CD4-positive, alpha-beta memory T cell (primary cell): ENCODE data around the gene COL1A2. TPM values are rescaled to one million over a fixed set of nuclear protein-coding genes. Genes with fewer than 3 reads are reported as not detected.

ENCODE experiments used
- CTCF ChIA-PET: fragments of 350-600 bp; sonication (Branson Sonifier 250); formaldehyde crosslinking; loops from one replicate; lab custom pipeline; 2021; ENCODE audit warnings: inconsistent platforms; ENCODE audit not compliant: partially characterized antibody; lab: Charles Lee
- POLR2A ChIA-PET: fragments of 350-600 bp; sonication (Branson Sonifier 250); formaldehyde crosslinking; loops from one replicate; lab custom pipeline; 2021; ENCODE audit not compliant: partially characterized antibody; lab: Charles Lee
- DNase-seq, 5 donors: peaks; one replicate each; pipeline versions ENCODE4 v3.0.0 to v3.0.0-alpha.2; 2020 to 2022; ENCODE audit warnings: mixed read lengths in 1 of 5
- H3K27ac ChIP-seq: one replicate; pipeline ENCODE4 v1.7.0; 2013; ENCODE audit warnings: low read depth, low read length
- H3K27me3 ChIP-seq: 2 replicates; pipeline ENCODE4 v1.7.0; 2013; ENCODE audit warnings: mild to moderate bottlenecking, low read length, moderate library complexity; ENCODE audit not compliant: insufficient read depth
- H3K36me3 ChIP-seq: 2 replicates; pipeline ENCODE4 v1.7.0; 2013; ENCODE audit warnings: mild to moderate bottlenecking, low read length, moderate library complexity; ENCODE audit not compliant: insufficient read depth
- H3K4me1 ChIP-seq: 2 replicates; pipeline ENCODE4 v1.7.0; 2013; ENCODE audit warnings: mild to moderate bottlenecking, low read length, moderate library complexity; ENCODE audit not compliant: insufficient read depth
- H3K4me3 ChIP-seq, 2 donors: one replicate each; pipeline ENCODE4 v1.7.0; 2013; ENCODE audit warnings: low read length in 2 of 2, mild to moderate bottlenecking in 1 of 2
- H3K9me3 ChIP-seq, 2 donors: one replicate each; pipeline ENCODE4 v1.7.0; 2013; ENCODE audit warnings: low read length in 2 of 2, control low read depth in 1 of 2; ENCODE audit not compliant: control insufficient read depth in 1 of 2
- H3K27ac Mint-ChIP-seq, 7 donors: one replicate each; pipeline ENCODE4 v1.8.0; 2020 to 2021; ENCODE audit warnings: mixed read lengths in 7 of 7, mild to moderate bottlenecking in 6 of 7, inconsistent platforms in 3 of 7, moderate library complexity in 3 of 7
- H3K27me3 Mint-ChIP-seq, 2 donors: one replicate each; pipeline ENCODE4 v1.8.0; 2020 to 2021; ENCODE audit warnings: mixed read lengths in 2 of 2
- H3K36me3 Mint-ChIP-seq, 2 donors: one replicate each; pipeline ENCODE4 v1.8.0; 2020 to 2021; ENCODE audit warnings: mixed read lengths in 2 of 2, inconsistent platforms in 1 of 2, mild to moderate bottlenecking in 1 of 2
- H3K4me1 Mint-ChIP-seq, 4 donors: one replicate each; pipeline ENCODE4 v1.8.0; 2020 to 2021; ENCODE audit warnings: mixed read lengths in 4 of 4, mild to moderate bottlenecking in 1 of 4
- H3K4me3 Mint-ChIP-seq, 8 donors: one replicate each; pipeline ENCODE4 v1.8.0; 2020 to 2021; ENCODE audit warnings: mixed read lengths in 8 of 8, mild to moderate bottlenecking in 7 of 8, moderate library complexity in 6 of 8, inconsistent platforms in 3 of 8
- H3K9me3 Mint-ChIP-seq, 8 donors: one replicate each; pipeline ENCODE4 v1.8.0; 2020 to 2021; ENCODE audit warnings: mixed read lengths in 8 of 8, mild to moderate bottlenecking in 5 of 8, inconsistent platforms in 3 of 8, moderate library complexity in 1 of 8
- intact Hi-C: fragments of 100-400 bp; cut with micrococcal nuclease; formaldehyde crosslinking; loops from one replicate; pipeline ENCODE4 v1.15.1; 2023
- polyA plus RNA-seq, 2 donors: library from polyadenylated mRNA; unstranded; fragments of 300-500 nt; fragmentation: Illumina TruSeq; gene quantifications; one replicate each; pipeline ENCODE4 v1.2.3, GENCODE V29; 2021
- total RNA-seq, 2 experiments: library from RNA; stranded (reverse); gene quantifications; one replicate each; pipeline ENCODE4 v1.2.3, GENCODE V29; 2021

The COL1A2 gene
- total and polyA plus RNA-seq, 4 experiments from 2014 or later = not detected

DNA sequence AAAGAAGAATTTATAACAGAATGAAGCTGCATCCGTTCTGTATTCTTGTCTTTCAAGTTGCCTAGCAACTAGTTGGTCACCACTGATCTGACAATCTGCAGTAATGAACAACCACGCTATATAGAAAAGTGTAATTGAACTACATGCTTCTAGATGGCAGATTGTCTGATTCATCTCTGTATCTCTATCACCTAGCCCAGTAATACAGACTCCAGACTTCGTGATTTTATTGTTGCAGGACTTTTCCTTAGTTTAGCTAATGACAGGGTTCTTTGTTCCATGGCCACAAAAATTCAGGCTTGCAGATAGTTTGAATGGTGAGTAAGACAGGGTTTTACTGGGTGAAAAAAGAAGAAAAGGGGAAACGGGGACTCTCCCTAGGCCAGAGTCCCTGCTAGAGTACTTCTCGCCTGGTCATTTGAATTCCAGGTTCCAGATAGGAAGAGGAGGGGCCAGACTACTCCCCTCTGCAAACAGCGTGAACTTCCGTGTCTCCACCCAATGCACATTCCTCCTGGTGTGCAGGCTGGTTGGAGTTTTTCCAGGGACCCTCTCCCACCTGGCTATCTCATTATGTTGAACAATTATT, 45.9 kb downstream of the COL1A2 start:
- DNase-seq = no peak
- no peaks in the 10 kb centered on the region for H3K36me3 ChIP-seq
- H3K36me3 Mint-ChIP-seq = no peaks in the 10 kb centered on the region
- H3K27ac Mint-ChIP-seq = no peak overlapping the region
- H3K4me1 ChIP-seq = no peaks in the 10 kb centered on the region
- H3K9me3 ChIP-seq = no peaks in the 10 kb centered on the region
- ChIA-PET CTCF (interaction anchor here (1.4 kb wide), 1 partner anchor 1036 kb away, joined by 3 read pairs; no protein-coding TSS in a partner anchor), POLR2A (no interaction called here)
- H3K4me1 Mint-ChIP-seq = peaks cover 0 to 5% (median 2%) of the 10 kb centered on the region in 4 donors
- H3K9me3 Mint-ChIP-seq = no peaks in the 10 kb centered on the region
- H3K27ac ChIP-seq = no peak overlapping the region
- peaks cover 10 to 16% of the 10 kb centered on the region in 2 donors for H3K27me3 Mint-ChIP-seq
- no peak overlapping the region for H3K4me3 Mint-ChIP-seq
- H3K4me3 ChIP-seq = no peak overlapping the region
- intact Hi-C loops = no loop called here
- H3K27me3 ChIP-seq = no peaks in the 10 kb centered on the region

DNA sequence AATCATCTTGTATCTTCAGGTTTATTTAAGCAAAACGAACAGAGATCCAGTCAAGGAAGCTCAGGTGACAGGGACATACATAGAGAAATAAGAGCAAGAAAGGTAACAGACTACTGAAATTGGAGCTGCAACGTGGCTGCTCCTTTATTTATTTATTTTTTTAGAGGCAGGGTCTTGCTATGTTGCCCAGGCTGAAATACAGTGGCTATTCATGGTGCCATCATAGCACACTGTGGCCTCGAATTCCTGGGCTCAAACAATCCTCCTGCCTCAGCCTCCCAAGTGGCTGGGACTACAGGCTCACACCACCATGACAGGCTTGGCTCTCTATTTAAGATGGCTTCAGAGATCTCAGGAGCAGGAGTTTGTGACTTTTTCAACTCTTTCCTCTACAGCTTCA, 46.4 kb downstream of the COL1A2 start:
- no peaks in the 10 kb centered on the region for H3K27me3 ChIP-seq
- H3K27ac ChIP-seq = no peak overlapping the region
- ChIA-PET POLR2A (no interaction called here), CTCF (no interaction called here)
- H3K9me3 ChIP-seq = no peaks in the 10 kb centered on the region
- Mint-ChIP-seq H3K4me3 (no peak overlapping the region), H3K36me3 (no peaks in the 10 kb centered on the region), H3K9me3 (no peaks in the 10 kb centered on the region), H3K27me3 (peaks cover 8 to 13% of the 10 kb centered on the region in 2 donors), H3K27ac (no peak overlapping the region), H3K4me1 (peaks cover 0 to 3% (median 1%) of the 10 kb centered on the region in 4 donors)
- intact Hi-C loops = no loop called here
- no peak overlapping the region for H3K4me3 ChIP-seq
- H3K4me1 ChIP-seq = no peaks in the 10 kb centered on the region
- no peaks in the 10 kb centered on the region for H3K36me3 ChIP-seq
- DNase-seq = no peak

DNA sequence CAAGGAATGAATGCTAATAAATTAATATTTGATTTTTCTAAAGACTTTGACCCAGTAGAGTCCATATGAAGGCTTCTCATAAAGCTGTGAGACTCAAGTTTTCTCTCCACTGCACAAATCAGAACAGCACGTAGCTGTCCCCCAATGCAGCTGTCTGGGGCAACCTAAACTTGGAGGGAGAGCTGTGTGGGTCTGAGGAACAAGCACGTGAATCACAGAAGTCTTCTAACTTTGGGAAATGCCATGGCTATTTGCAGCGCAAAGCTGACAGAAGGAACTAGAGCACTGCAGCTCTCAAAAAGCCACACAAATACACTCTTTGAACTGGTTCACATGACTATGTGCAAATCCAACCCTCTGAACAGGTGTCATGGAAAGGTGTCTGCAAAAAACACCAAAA, 47.9 kb downstream of the COL1A2 start:
- ChIA-PET CTCF (interaction anchor here (0.9 to 2.5 kb wide), 4 partner anchors 8 to 1034 kb away, joined by 3 to 8 read pairs (median 3); no protein-coding TSS in a partner anchor), POLR2A (no interaction called here)
- Mint-ChIP-seq H3K9me3 (no peaks in the 10 kb centered on the region), H3K4me1 (peaks cover 0 to 2% (median 0%) of the 10 kb centered on the region in 4 donors), H3K36me3 (no peaks in the 10 kb centered on the region), H3K27me3 (peaks cover 7 to 9% of the 10 kb centered on the region in 2 donors), H3K4me3 (no peak overlapping the region), H3K27ac (no peak overlapping the region)
- DNase-seq = no peak
- Histone ChIP-seq H3K4me1 (no peaks in the 10 kb centered on the region), H3K27ac (no peak overlapping the region), H3K4me3 (no peak overlapping the region), H3K9me3 (no peaks in the 10 kb centered on the region), H3K27me3 (no peaks in the 10 kb centered on the region), H3K36me3 (no peaks in the 10 kb centered on the region)
- intact Hi-C loops = no loop called here

DNA sequence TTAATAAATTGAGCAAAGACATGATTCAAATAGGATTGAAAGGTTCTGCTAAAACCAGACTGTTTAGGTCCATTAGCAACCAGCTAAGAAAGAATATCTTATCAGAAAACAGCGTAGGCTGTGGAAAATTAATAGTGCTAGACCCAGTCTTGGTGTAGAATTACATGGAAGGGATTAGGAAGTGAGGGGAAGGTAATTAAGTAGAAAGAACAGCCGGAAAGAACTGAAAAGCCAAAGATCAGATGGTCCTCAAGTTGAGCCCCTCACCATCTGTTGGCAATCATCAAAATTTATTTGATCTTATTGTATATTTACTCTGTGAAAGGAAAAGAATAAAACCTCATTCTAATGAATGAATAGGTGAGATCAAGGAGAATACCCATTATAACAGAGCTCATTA, 50.1 kb downstream of the COL1A2 start:
- H3K27ac Mint-ChIP-seq = no peak overlapping the region
- no peaks in the 10 kb centered on the region for H3K36me3 Mint-ChIP-seq
- H3K4me3 Mint-ChIP-seq = no peak overlapping the region
- peaks cover 0 to 2% (median 0%) of the 10 kb centered on the region in 4 donors for H3K4me1 Mint-ChIP-seq
- intact Hi-C loops = loop anchor here (5.0 kb wide), 1 partner anchor 212 kb away; the partner anchor contains the start of gene SGCE
- H3K27me3 Mint-ChIP-seq = peaks cover 5 to 7% of the 10 kb centered on the region in 2 donors
- Histone ChIP-seq H3K9me3 (no peaks in the 10 kb centered on the region), H3K4me1 (no peaks in the 10 kb centered on the region), H3K27me3 (no peaks in the 10 kb centered on the region), H3K4me3 (no peak overlapping the region), H3K36me3 (no peaks in the 10 kb centered on the region), H3K27ac (no peak overlapping the region)
- no peak for DNase-seq
- ChIA-PET CTCF (interaction anchor here (1.3 to 2.8 kb wide), 3 partner anchors 9 to 1032 kb away, joined by 4 to 18 read pairs (median 14); no protein-coding TSS in a partner anchor), POLR2A (no interaction called here)
- no peaks in the 10 kb centered on the region for H3K9me3 Mint-ChIP-seq

DNA sequence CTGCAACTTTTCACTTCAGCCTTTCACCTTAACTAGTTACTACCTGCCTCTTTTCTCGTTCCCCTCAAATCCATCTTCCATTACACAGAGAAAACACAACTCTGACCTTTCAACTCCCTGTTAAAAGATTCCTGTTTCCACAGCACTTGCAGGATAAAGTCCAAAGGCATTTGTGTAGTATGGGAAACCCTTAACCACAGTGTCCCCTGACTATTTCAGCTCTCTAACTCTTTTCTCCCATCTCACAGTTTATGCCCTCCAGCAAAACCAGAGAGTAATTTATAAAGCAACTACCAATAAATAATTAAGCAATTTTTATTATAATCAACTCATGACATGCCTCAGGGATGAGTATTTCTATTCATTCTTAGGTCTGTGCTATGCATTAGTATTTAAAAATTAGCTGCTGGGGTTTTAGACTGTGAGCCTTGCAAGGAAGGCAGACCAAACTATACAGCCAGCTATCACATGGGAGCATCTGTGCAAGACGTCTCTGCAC, 51.0 kb downstream of the COL1A2 start:
- Mint-ChIP-seq H3K36me3 (no peaks in the 10 kb centered on the region), H3K4me1 (no peaks in the 10 kb centered on the region), H3K27me3 (peaks cover 5 to 7% of the 10 kb centered on the region in 2 donors), H3K27ac (no peak overlapping the region), H3K4me3 (no peak overlapping the region), H3K9me3 (no peaks in the 10 kb centered on the region)
- DNase-seq = no peak
- ChIA-PET POLR2A (no interaction called here), CTCF (interaction anchor here (1.3 to 2.8 kb wide), 3 partner anchors 10 to 1032 kb away, joined by 4 to 18 read pairs (median 14); no protein-coding TSS in a partner anchor)
- Histone ChIP-seq H3K27ac (no peak overlapping the region), H3K4me1 (no peaks in the 10 kb centered on the region), H3K36me3 (no peaks in the 10 kb centered on the region), H3K4me3 (no peak overlapping the region), H3K9me3 (no peaks in the 10 kb centered on the region), H3K27me3 (no peaks in the 10 kb centered on the region)
- intact Hi-C loops = loop anchor here (5.0 kb wide), 1 partner anchor 212 kb away; the partner anchor contains the start of gene SGCE

DNA sequence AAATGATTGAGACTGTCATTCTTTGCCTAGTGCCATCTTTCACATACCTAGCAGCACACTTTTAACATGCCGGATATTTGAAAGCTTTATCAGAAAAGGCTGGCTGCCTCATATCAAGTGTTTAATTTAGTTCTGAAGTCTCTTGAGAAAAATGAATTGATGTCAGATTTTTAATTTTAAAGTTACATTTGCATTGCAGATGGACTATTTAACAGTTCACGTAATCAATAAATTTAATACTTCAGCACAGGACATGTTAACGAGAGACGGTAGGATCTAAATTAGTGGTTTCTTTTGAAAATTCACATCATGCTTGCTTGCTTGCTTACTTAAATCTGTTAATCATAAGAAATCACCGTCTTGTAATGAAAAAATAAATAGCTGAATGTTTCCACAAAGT, 51.6 kb downstream of the COL1A2 start:
- H3K27me3 ChIP-seq = no peaks in the 10 kb centered on the region
- intact Hi-C loops = loop anchor here (5.0 kb wide), 1 partner anchor 211 kb away; the partner anchor contains the start of gene SGCE
- CTCF ChIA-PET = interaction anchor here (2.5 to 2.8 kb wide), 2 partner anchors 10 to 1031 kb away, joined by 14 to 18 read pairs; no protein-coding TSS in a partner anchor

DNA sequence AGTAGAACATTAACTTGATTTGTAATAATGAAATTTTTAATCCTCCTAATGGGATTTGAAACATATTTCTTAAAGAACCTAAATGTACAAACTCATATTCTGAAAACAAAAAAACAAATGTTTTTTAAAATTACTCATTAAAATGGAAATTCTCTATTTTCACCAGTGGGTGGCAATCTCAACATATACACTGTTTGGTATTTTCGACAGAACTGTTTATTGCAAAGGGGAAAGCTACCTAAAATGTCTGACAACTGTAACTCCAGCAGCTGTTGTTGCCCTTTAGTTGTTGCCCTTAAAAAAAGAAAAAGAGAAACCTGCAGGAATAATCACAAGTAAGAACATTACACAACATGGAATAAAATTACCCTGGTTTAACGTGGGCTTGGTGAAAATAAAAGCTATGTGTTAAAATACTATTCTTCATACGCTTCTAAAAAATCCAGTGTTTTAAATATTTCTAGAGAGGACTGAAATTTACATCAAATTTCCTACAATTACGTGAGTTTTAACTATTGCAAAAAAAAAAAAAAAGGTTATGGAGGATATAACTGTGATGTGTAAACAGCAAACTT, 54.5 kb downstream of the COL1A2 start:
- no peaks in the 10 kb centered on the region for H3K4me1 Mint-ChIP-seq
- peak in 4 of 5 donors; percentile 21 to 26 (median 24) for DNase-seq
- Histone ChIP-seq H3K4me1 (no peaks in the 10 kb centered on the region), H3K27ac (no peak overlapping the region), H3K4me3 (no peak overlapping the region), H3K36me3 (no peaks in the 10 kb centered on the region), H3K9me3 (no peaks in the 10 kb centered on the region), H3K27me3 (no peaks in the 10 kb centered on the region)
- peak overlapping the region in 1 of 8 donors; percentile 26 for H3K4me3 Mint-ChIP-seq
- intact Hi-C loops = loop anchor here (5.0 kb wide), 1 partner anchor 208 kb away; the partner anchor contains the start of gene SGCE
- ChIA-PET CTCF (interaction anchor here (0.6 to 5.9 kb wide), 10 partner anchors 10 to 1029 kb away, joined by 3 to 95 read pairs (median 3); partner anchors contain the start of gene SGCE), POLR2A (interaction anchor here (0.7 kb wide), 1 partner anchor 908 kb away, joined by 3 read pairs; no protein-coding TSS in a partner anchor)
- no peaks in the 10 kb centered on the region for H3K36me3 Mint-ChIP-seq
- H3K27me3 Mint-ChIP-seq = peaks cover 4 to 11% of the 10 kb centered on the region in 2 donors
- H3K9me3 Mint-ChIP-seq = no peaks in the 10 kb centered on the region
- no peak overlapping the region for H3K27ac Mint-ChIP-seq

More for the DNA sequence above, 51.6 kb downstream of the COL1A2 start:
- H3K27me3 Mint-ChIP-seq = peaks cover 4 to 5% of the 10 kb centered on the region in 2 donors
- Histone ChIP-seq H3K9me3 (no peaks in the 10 kb centered on the region), H3K36me3 (no peaks in the 10 kb centered on the region), H3K4me3 (no peak overlapping the region), H3K4me1 (no peaks in the 10 kb centered on the region), H3K27ac (no peak overlapping the region)
- no peaks in the 10 kb centered on the region for H3K36me3 Mint-ChIP-seq
- no peaks in the 10 kb centered on the region for H3K9me3 Mint-ChIP-seq
- H3K4me3 Mint-ChIP-seq = no peak overlapping the region
- POLR2A ChIA-PET = no interaction called here
- H3K4me1 Mint-ChIP-seq = no peaks in the 10 kb centered on the region
- no peak overlapping the region for H3K27ac Mint-ChIP-seq
- DNase-seq = no peak
